Measurements from ENCODE around the gene SDK1. TPM values are rescaled to one million over a fixed set of nuclear protein-coding genes. Genes with fewer than 3 reads are reported as not detected.

The SDK1 gene
- total RNA-seq, 1 experiment from 2014 or later, result 9.3 TPM

DNA sequence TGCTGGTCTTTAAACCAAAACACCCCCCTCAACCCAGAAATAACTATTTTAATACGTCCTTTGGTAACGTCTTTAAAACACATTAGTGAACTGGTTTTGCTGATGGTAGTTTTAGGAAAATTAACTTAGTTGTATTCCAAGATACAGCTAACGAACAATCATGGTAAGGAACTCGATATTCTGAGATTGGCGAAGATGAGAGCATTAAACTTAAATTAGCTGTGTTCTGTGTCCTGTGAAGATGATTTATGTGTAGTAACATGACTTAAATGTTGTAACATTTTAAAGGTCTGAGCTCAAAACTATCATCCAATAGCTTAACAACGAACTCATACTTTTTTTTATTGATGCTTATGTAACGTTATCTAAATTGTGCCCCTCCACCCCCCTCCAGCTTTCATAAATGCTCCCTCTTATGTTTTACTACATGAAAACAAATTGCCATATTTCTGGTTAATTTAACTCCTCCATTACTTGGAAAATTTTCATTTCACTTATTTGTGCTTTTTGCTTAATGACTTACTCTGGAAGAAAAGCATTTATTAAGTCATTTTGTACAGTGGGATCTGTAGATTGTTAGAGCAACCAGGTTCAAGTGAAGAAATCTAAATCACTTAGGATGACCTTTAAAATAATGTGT is 1.7 kb downstream of the SDK1 start:
- Mint-ChIP-seq H3K9me3 (no peaks in the 10 kb centered on the region), H3K27ac (no peak overlapping the region), H3K4me3 (peak overlapping the region; percentile 78), H3K4me1 (peaks cover 34% of the 10 kb centered on the region), H3K36me3 (no peaks in the 10 kb centered on the region), H3K27me3 (ENCODE audit: low read depth) (peaks cover 24% of the 10 kb centered on the region)
- ATAC-seq, result no peak
- DNase-seq (ENCODE audit: low spot score), result no peak
- POLR2A ChIA-PET, result interaction anchor here (0.5 kb wide), 1 partner anchor 22 kb away, joined by 3 read pairs; no protein-coding TSS in a partner anchor
- CTCF ChIA-PET, result interaction anchor here (0.8 to 6.0 kb wide), 9 partner anchors 18 to 1176 kb away, joined by 3 to 78 read pairs (median 5); no protein-coding TSS in a partner anchor
- TF ChIP-seq, protein P1, sequence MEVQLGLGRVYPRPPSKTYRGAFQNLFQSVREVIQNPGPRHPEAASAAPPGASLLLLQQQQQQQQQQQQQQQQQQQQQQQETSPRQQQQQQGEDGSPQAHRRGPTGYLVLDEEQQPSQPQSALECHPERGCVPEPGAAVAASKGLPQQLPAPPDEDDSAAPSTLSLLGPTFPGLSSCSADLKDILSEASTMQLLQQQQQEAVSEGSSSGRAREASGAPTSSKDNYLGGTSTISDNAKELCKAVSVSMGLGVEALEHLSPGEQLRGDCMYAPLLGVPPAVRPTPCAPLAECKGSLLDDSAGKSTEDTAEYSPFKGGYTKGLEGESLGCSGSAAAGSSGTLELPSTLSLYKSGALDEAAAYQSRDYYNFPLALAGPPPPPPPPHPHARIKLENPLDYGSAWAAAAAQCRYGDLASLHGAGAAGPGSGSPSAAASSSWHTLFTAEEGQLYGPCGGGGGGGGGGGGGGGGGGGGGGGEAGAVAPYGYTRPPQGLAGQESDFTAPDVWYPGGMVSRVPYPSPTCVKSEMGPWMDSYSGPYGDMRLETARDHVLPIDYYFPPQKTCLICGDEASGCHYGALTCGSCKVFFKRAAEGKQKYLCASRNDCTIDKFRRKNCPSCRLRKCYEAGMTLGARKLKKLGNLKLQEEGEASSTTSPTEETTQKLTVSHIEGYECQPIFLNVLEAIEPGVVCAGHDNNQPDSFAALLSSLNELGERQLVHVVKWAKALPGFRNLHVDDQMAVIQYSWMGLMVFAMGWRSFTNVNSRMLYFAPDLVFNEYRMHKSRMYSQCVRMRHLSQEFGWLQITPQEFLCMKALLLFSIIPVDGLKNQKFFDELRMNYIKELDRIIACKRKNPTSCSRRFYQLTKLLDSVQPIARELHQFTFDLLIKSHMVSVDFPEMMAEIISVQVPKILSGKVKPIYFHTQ (CRISPR knock-in tag; IDR thresholded peaks at IDR 0.05), result no peak
- TF ChIP-seq, protein P2, sequence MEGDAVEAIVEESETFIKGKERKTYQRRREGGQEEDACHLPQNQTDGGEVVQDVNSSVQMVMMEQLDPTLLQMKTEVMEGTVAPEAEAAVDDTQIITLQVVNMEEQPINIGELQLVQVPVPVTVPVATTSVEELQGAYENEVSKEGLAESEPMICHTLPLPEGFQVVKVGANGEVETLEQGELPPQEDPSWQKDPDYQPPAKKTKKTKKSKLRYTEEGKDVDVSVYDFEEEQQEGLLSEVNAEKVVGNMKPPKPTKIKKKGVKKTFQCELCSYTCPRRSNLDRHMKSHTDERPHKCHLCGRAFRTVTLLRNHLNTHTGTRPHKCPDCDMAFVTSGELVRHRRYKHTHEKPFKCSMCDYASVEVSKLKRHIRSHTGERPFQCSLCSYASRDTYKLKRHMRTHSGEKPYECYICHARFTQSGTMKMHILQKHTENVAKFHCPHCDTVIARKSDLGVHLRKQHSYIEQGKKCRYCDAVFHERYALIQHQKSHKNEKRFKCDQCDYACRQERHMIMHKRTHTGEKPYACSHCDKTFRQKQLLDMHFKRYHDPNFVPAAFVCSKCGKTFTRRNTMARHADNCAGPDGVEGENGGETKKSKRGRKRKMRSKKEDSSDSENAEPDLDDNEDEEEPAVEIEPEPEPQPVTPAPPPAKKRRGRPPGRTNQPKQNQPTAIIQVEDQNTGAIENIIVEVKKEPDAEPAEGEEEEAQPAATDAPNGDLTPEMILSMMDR (IDR thresholded peaks at IDR 0.05), result no peak
- TF ChIP-seq, protein P3, sequence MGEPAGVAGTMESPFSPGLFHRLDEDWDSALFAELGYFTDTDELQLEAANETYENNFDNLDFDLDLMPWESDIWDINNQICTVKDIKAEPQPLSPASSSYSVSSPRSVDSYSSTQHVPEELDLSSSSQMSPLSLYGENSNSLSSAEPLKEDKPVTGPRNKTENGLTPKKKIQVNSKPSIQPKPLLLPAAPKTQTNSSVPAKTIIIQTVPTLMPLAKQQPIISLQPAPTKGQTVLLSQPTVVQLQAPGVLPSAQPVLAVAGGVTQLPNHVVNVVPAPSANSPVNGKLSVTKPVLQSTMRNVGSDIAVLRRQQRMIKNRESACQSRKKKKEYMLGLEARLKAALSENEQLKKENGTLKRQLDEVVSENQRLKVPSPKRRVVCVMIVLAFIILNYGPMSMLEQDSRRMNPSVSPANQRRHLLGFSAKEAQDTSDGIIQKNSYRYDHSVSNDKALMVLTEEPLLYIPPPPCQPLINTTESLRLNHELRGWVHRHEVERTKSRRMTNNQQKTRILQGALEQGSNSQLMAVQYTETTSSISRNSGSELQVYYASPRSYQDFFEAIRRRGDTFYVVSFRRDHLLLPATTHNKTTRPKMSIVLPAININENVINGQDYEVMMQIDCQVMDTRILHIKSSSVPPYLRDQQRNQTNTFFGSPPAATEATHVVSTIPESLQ (CRISPR knock-in tag; IDR thresholded peaks at IDR 0.05), result no peak
- TF ChIP-seq, protein P4, sequence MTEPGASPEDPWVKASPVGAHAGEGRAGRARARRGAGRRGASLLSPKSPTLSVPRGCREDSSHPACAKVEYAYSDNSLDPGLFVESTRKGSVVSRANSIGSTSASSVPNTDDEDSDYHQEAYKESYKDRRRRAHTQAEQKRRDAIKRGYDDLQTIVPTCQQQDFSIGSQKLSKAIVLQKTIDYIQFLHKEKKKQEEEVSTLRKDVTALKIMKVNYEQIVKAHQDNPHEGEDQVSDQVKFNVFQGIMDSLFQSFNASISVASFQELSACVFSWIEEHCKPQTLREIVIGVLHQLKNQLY (CRISPR knock-in tag; IDR thresholded peaks at IDR 0.05), result no peak
- TF ChIP-seq ZNF423 (CRISPR knock-in tag; IDR thresholded peaks at IDR 0.05) (no peak), ZNF317 (CRISPR knock-in tag; IDR thresholded peaks at IDR 0.05; ENCODE audit: borderline replicate concordance, low read depth) (no peak), HMGA2 (CRISPR knock-in tag; IDR thresholded peaks at IDR 0.05) (no peak), NR1H2 (CRISPR knock-in tag; IDR thresholded peaks at IDR 0.05) (no peak), SP1 (CRISPR knock-in tag; conservative IDR thresholded peaks at IDR 0.05) (no peak), ZNF232 (CRISPR knock-in tag; IDR thresholded peaks at IDR 0.05) (no peak), OVOL2 (CRISPR knock-in tag; IDR thresholded peaks at IDR 0.05; ENCODE audit: borderline replicate concordance) (no peak)
- TF ChIP-seq, protein P5, sequence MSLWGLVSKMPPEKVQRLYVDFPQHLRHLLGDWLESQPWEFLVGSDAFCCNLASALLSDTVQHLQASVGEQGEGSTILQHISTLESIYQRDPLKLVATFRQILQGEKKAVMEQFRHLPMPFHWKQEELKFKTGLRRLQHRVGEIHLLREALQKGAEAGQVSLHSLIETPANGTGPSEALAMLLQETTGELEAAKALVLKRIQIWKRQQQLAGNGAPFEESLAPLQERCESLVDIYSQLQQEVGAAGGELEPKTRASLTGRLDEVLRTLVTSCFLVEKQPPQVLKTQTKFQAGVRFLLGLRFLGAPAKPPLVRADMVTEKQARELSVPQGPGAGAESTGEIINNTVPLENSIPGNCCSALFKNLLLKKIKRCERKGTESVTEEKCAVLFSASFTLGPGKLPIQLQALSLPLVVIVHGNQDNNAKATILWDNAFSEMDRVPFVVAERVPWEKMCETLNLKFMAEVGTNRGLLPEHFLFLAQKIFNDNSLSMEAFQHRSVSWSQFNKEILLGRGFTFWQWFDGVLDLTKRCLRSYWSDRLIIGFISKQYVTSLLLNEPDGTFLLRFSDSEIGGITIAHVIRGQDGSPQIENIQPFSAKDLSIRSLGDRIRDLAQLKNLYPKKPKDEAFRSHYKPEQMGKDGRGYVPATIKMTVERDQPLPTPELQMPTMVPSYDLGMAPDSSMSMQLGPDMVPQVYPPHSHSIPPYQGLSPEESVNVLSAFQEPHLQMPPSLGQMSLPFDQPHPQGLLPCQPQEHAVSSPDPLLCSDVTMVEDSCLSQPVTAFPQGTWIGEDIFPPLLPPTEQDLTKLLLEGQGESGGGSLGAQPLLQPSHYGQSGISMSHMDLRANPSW (CRISPR knock-in tag; conservative IDR thresholded peaks at IDR 0.05; ENCODE audit: low read depth), result no peak
- TF ChIP-seq, protein P6, sequence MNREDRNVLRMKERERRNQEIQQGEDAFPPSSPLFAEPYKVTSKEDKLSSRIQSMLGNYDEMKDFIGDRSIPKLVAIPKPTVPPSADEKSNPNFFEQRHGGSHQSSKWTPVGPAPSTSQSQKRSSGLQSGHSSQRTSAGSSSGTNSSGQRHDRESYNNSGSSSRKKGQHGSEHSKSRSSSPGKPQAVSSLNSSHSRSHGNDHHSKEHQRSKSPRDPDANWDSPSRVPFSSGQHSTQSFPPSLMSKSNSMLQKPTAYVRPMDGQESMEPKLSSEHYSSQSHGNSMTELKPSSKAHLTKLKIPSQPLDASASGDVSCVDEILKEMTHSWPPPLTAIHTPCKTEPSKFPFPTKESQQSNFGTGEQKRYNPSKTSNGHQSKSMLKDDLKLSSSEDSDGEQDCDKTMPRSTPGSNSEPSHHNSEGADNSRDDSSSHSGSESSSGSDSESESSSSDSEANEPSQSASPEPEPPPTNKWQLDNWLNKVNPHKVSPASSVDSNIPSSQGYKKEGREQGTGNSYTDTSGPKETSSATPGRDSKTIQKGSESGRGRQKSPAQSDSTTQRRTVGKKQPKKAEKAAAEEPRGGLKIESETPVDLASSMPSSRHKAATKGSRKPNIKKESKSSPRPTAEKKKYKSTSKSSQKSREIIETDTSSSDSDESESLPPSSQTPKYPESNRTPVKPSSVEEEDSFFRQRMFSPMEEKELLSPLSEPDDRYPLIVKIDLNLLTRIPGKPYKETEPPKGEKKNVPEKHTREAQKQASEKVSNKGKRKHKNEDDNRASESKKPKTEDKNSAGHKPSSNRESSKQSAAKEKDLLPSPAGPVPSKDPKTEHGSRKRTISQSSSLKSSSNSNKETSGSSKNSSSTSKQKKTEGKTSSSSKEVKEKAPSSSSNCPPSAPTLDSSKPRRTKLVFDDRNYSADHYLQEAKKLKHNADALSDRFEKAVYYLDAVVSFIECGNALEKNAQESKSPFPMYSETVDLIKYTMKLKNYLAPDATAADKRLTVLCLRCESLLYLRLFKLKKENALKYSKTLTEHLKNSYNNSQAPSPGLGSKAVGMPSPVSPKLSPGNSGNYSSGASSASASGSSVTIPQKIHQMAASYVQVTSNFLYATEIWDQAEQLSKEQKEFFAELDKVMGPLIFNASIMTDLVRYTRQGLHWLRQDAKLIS (CRISPR knock-in tag; IDR thresholded peaks at IDR 0.05; ENCODE audit: borderline replicate concordance), result no peak
- TF ChIP-seq, protein P7, sequence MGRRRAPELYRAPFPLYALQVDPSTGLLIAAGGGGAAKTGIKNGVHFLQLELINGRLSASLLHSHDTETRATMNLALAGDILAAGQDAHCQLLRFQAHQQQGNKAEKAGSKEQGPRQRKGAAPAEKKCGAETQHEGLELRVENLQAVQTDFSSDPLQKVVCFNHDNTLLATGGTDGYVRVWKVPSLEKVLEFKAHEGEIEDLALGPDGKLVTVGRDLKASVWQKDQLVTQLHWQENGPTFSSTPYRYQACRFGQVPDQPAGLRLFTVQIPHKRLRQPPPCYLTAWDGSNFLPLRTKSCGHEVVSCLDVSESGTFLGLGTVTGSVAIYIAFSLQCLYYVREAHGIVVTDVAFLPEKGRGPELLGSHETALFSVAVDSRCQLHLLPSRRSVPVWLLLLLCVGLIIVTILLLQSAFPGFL (CRISPR knock-in tag; IDR thresholded peaks at IDR 0.05; ENCODE audit: borderline replicate concordance), result no peak
- TF ChIP-seq, protein P8, sequence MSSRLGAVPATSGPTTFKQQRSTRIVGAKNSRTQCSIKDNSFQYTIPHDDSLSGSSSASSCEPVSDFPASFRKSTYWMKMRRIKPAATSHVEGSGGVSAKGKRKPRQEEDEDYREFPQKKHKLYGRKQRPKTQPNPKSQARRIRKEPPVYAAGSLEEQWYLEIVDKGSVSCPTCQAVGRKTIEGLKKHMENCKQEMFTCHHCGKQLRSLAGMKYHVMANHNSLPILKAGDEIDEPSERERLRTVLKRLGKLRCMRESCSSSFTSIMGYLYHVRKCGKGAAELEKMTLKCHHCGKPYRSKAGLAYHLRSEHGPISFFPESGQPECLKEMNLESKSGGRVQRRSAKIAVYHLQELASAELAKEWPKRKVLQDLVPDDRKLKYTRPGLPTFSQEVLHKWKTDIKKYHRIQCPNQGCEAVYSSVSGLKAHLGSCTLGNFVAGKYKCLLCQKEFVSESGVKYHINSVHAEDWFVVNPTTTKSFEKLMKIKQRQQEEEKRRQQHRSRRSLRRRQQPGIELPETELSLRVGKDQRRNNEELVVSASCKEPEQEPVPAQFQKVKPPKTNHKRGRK (CRISPR knock-in tag; IDR thresholded peaks at IDR 0.05; ENCODE audit: borderline replicate concordance), result no peak
- TF ChIP-seq, protein P9, sequence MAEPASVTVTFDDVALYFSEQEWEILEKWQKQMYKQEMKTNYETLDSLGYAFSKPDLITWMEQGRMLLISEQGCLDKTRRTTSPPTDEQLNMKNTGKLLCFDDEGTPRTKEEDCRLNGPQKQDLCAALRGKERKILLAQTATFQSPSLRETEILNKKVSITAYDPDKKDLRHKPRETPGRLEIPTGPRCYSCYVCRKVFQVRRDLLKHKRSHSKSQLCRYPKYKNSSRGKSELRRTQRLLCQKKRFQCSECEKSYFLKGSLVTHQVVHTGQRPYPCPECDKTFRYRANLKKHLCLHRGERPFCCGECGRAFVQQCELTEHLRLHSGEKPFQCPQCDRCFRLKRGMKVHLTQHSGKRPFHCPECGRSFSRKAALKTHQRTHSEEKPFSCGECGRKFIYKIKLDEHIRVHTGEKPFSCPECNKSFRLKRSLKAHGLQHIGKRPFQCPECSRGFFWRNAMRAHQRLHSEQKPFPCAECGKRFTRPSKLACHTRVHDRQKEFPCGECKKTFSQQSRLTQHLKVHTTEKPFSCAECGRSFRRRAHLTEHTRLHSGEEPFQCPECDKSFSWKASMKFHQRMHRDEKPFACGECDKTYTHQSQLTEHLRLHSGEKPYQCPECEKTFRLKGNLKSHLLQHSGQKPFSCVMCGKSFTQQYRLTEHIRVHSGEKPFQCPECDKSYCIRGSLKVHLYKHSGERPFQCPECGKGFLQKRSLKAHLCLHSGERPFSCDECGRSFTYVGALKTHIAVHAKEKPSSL (CRISPR knock-in tag; conservative IDR thresholded peaks at IDR 0.05), result no peak

All from WTC11 (cell line).